SKM-1 treated with dmso at 0.1 percent for 144 hours (cell line): ENCODE measurements around the gene MTHFS.
"Not testable (repeated sequence)": the region's sequence is repeated elsewhere in the genome, so short reads cannot be mapped to it uniquely, and the experiment has no call there.

Experiments used
- DNase-seq: peaks from one replicate; lab custom pipeline; 2025; ENCODE audit not compliant: unreplicated experiment; lab: John Stamatoyannopoulos, UW

The MTHFS gene

GRCh38 chr15:79916502-79917132 lies 19.8 kb upstream of the MTHFS start:
- no peak for DNase-seq

DNA sequence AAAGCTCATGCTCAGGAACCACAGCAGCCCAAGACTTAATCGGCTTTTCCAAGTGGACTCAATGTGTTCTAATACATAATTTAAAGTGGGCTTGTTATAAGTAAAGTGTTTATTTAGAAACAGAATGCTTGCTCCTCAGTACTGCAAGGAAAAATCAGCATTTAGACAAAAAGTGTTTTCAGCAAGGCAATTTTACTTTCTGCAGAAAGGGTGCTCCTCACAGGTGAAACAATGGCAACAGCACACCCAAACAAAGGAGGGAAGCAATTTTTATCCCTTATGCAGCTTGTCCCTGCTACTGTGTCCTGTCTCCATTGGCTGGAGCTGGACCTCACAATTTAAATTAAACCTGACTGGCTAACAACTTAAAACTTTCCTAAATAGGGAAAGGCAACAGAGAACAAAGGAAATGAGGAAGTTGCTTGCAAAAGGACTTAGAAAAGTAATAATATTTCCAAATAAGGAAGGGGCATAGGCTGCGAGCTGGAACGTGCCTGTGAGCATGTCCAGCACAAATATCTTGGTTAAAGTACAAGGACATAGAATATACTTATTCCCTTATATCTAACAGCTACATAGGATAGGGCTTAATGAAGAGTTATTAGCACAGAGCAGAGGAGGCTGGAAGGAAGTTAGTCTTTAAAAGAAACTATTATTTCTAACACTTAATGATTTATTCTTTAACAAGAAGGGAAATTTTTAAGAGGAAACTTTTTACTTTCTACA lies 19.1 kb upstream of the MTHFS start:
- peak; percentile 81 for DNase-seq

DNA sequence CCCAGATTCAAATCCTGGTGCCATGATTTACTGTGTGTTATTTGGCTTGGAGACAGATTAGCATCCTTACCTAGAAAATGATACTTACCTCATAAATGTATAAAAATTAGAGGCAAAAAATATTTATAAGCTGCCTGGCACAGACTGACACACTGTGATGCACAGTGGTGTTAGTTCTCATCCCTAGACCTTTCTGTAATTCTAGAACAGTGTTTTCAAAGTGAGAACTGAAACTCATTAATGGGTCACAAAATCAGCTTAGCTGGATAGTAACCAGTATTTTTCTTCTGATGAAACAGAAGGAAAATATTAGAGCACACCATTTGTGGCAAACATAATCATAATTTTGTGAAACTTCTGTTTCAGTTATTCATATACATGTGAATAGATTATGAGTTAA lies 17.9 kb upstream of the MTHFS start:
- no peak for DNase-seq

- peak; percentile 81 for DNase-seq
These were observed 12.9 kb upstream of the MTHFS start for GRCh38 chr15:79909556-79910335.

GRCh38 chr15:79904271-79904670 lies 7.5 kb upstream of the MTHFS start:
- no peak for DNase-seq

DNA sequence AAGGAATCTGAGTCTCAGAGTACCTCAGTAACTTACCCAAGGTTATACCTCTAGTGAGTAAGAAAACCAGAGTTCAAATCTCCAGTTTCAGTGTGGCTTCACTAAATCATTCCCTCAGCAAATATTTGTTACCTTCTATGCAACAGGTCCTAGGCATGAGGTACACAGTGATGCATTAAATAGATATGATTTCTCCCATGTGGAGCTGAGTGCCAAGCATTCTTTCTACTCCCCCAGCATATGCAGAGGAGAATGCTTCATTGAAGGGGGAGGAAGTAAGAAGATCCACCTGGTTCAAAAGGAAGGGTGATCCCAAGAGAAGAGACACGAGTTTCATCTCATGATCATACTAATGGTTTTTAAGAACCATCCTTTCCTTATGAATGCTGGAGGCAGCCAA lies 6.8 kb upstream of the MTHFS start:
- DNase-seq: no peak

DNA sequence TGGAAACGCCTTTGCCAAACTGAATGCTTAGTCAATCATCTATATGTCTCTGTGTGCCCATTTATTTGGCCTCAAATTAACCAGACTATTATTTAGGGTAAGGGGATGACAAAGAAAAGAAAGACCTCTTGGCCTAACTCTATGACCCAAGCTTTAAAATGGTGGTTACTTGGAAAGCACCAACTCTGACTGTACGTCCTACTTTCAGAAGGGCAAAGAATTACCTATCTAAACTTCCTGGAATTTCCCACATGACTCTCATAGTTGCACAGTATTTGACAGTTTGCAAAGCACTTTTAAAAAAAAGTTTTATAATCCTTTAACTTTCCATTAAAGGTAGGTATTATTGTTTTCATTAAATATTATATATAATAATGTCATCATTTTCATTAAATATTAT lies 6.3 kb upstream of the MTHFS start:
- DNase-seq: no peak

- no peak for DNase-seq
These were observed 5.1 kb upstream of the MTHFS start for GRCh38 chr15:79901958-79902357.

- DNase-seq: not testable (repeated sequence)
These were observed 4.1 kb upstream of the MTHFS start for GRCh38 chr15:79900818-79901378.

DNA sequence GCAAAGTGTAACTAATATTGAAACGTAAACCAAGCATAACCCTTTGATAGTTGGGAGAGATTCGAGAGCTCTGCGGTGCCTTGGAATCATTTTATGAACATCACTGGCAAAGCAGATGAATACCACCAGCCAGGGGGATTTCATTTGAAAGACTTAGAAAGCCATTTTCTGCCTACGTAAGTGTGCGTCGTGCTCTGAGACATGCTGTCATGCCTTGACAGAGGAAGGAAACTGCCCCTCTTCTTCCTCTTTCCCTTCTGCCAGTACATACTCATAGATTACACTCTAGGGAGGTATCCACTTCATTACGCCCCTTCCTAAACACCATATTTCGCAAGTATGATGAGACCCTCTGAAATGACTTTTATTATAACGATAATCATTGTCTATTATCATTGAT lies 3.3 kb upstream of the MTHFS start:
- DNase-seq: peak; percentile 48

DNA sequence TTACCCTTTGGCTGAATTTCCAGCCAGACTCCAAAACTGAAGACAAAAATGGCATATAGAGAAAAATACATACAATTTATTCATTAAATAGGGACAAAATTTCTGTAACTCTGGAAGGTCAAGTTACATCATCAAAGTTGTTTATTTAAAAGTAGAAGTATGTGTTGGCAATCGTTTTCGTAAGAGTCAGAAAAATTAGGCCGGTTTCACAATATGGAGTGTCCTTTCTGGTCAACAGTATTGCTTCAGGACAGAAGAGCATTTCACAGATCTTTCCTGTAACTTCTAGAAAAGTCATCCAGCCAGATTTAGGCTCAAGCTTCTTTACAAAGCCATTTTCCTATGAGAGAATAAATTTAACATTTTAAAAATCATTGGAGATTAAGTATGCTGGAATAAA lies 2.0 kb upstream of the MTHFS start:
- peak; percentile 88 for DNase-seq

DNA sequence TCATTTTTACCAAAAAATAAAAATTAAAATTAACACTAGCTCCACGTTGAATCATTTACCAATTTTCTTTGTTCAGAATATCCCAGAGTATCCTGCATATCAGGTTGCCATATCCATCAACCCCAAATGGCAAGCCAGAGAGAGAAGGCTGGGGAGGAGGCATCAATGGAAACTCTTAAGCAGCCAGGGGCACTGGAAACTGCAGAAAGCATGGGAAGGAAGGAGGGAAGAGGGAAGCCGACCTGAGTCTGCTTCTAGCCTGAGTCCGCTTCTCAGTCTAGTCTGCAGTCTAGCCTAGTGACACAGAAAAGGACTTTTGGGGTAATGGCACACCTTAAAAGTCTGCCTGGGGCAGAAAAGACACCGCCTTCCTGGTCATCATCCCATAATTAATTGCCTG lies 1.6 kb upstream of the MTHFS start:
- no peak for DNase-seq

- DNase-seq: no peak
These were observed 893 bp upstream of the MTHFS start for GRCh38 chr15:79897701-79898113.

DNA sequence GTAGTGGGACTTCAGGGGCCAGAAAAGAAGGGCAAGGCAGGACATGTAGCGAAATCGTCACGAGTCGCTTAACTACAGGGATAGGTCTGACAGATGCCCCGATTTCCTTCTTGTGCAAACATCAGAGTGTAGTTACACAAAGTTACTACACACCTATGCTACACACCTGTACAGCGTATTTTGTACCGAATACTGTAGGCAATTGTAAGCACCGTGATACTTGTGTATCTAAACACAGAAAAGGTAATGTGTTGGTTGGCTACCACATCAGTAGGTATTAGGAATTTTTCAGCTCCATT lies 515 bp upstream of the MTHFS start:
- no peak for DNase-seq

DNA sequence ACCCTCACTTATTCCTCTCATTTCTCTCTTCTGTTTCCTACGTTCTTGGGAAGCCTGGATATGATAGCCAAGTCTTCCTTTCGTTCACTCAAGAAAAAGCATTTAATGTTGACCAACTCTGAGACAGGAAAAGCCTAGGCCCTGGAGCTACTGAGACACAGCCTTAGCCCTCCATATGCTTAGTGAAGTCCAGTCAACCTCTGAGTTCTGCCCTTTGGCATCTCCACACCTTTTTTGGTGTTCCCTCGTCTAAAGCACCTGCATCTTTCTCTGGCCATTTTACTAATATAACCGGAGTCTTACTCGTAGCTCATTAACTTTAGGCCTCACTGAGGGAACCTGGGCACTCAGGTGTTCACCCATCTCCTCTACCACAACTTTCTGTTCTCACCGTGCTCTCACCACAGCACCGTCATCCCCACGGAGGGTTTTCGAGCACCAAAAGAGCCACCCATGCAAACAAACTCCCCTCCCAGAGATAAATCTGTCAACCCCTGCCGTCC lies 632 bp downstream of the MTHFS start:
- DNase-seq: no peak

DNA sequence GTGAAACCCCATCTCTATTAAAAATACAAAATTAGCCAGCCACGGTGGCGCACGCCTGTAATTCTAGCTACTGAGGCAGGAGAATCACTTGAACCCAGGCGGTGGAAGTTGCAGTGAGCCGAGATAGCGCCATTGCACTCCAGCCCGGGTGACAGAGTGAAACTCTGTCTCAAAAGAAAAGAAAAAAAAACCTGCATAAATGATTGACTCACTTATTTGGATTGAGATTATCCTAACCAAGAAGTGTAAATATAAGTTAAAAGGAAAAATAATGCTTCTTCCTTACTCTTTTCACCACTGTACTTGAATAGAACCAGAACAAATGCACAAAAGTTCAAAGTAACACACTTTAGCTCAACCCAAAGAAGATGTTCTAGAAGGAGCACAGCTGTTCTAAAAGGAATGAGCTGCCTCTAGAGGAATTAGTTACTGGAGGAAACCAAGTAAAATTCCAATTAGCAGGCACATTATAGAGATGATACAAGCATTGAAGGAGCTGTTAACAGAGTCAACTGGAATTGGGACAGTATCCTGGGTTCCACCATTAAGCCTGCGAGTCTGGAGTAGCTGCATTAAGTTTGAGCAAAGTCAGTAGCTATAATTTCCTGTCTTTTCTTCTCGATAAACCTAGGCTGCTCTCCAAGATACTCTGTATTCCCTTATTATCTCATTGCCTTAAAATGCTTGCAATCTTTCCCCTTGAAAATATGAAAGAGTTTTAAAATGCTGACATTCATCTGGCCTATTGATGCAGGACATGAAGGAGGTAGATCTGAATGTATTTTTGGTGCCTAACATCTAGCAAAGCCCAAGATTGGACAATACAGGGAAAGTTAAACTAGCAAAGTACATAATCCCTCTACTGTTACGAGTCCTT lies 9.5 kb downstream of the MTHFS start:
- DNase-seq: no peak

- no peak for DNase-seq
These were observed 10.7 kb downstream of the MTHFS start for GRCh38 chr15:79886124-79886523.

- no peak for DNase-seq
These were observed 12.6 kb downstream of the MTHFS start for GRCh38 chr15:79884204-79884596.

DNA sequence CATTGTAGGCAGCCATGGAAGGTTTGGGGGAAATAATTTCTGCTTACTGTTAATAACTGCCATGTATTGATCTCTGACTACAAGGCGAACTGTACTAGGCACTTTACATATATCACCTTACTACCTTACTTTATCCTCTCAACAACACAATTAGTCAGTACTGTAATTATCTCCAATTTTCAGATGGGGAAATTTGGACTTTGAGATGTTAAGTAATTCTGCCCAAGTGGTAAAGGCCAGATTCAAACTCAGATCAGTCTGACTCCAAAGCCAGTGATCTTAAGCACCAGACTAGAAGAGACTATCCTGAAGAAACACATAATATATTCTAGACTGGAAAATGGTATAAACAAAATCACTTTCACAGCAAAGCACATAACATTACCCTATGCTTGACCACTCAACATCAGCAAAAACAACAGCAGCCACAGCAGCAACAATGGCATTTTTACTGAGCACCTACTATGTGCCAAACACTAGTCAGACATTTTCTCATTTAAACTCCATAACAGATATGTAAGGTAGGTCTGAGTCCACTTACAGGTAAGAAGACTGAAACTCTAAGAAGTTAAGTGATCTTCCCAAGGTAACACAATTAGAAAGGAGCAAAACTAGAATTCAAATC lies 13.1 kb downstream of the MTHFS start:
- no peak for DNase-seq

GRCh38 chr15:79881668-79882067 lies 15.1 kb downstream of the MTHFS start:
- no peak for DNase-seq
